Measurements from ENCODE around the gene RFX4. TPM values are rescaled to one million over a fixed set of nuclear protein-coding genes. Genes with fewer than 3 reads are reported as not detected.

RFX4 gene
- total RNA-seq, 1 donor from 2014 or later = not detected

DNA sequence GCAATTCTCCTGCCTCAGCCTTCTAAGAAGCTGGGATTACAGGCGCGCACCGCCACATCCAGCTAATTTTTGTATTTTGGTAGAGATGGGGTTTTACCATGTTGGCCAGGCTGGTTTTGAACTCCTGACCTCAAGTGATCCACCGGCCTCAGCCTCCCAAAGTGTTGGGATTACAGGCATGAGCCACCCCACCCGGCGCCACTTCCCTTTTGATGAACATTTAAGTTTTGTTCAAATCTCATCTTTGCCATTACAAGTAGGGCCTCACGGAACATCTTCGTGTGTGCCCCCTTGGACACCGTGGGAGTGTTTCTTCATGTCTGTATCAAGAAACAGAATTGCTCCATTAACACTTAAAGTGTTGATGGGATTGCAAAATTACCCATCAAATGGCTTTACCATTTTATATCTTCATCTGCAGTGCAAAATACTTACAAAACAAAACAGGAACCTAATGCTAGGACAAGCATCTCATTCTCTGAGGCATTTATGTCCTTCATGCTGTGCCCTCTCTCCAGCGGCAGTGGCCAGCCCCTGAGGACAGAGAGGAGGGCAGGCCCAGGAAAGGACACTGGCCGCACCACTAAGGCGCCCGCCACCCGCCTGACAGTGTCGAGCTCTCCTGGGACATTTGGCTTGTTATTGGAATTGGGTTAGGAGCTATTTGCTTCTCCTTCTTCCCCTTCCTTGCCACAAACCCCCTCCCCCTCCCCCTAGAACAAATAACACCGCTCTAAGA lies 61.7 kb downstream of the RFX4 start:
- Mint-ChIP-seq H3K27me3 (ENCODE audit: low read depth) (peaks cover 16% of the 10 kb centered on the region), H3K36me3 (no peaks in the 10 kb centered on the region), H3K4me1 (no peaks in the 10 kb centered on the region), H3K27ac (no peak overlapping the region), H3K4me3 (no peak overlapping the region), H3K9me3 (no peaks in the 10 kb centered on the region)
- no peak for DNase-seq (ENCODE audit: low spot score in 2 of 2, unreplicated experiment in 2 of 2)
- TF ChIP-seq, protein P1, sequence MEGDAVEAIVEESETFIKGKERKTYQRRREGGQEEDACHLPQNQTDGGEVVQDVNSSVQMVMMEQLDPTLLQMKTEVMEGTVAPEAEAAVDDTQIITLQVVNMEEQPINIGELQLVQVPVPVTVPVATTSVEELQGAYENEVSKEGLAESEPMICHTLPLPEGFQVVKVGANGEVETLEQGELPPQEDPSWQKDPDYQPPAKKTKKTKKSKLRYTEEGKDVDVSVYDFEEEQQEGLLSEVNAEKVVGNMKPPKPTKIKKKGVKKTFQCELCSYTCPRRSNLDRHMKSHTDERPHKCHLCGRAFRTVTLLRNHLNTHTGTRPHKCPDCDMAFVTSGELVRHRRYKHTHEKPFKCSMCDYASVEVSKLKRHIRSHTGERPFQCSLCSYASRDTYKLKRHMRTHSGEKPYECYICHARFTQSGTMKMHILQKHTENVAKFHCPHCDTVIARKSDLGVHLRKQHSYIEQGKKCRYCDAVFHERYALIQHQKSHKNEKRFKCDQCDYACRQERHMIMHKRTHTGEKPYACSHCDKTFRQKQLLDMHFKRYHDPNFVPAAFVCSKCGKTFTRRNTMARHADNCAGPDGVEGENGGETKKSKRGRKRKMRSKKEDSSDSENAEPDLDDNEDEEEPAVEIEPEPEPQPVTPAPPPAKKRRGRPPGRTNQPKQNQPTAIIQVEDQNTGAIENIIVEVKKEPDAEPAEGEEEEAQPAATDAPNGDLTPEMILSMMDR (IDR thresholded peaks at IDR 0.05; ENCODE audit: unreplicated experiment) = no peak

DNA sequence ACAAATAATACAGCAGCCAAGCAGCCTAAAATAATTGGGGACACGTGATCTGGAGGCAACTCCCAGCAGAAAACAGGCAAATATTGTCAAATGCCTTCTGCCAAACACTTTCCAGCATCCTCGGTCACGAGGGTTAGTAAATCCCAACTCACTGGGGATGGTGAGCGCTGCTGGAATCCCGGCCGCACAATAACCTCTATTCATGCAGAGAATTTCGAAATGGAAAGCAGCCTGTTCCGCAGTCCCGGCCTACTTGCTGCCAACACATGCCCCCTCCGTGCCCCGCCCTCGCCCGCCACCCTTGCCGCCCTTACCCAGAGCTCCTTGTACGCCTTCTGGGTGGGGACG lies 62.2 kb downstream of the RFX4 start:
- no peaks in the 10 kb centered on the region for H3K4me1 Mint-ChIP-seq
- no peaks in the 10 kb centered on the region for H3K9me3 Mint-ChIP-seq
- H3K36me3 Mint-ChIP-seq = no peaks in the 10 kb centered on the region
- no peak overlapping the region for H3K27ac Mint-ChIP-seq
- DNase-seq (ENCODE audit: low spot score in 2 of 2, unreplicated experiment in 2 of 2) = no peak
- H3K27me3 Mint-ChIP-seq (ENCODE audit: low read depth) = peaks cover 19% of the 10 kb centered on the region
- TF ChIP-seq, protein P1 (IDR thresholded peaks at IDR 0.05; ENCODE audit: unreplicated experiment) = no peak
- H3K4me3 Mint-ChIP-seq = no peak overlapping the region

DNA sequence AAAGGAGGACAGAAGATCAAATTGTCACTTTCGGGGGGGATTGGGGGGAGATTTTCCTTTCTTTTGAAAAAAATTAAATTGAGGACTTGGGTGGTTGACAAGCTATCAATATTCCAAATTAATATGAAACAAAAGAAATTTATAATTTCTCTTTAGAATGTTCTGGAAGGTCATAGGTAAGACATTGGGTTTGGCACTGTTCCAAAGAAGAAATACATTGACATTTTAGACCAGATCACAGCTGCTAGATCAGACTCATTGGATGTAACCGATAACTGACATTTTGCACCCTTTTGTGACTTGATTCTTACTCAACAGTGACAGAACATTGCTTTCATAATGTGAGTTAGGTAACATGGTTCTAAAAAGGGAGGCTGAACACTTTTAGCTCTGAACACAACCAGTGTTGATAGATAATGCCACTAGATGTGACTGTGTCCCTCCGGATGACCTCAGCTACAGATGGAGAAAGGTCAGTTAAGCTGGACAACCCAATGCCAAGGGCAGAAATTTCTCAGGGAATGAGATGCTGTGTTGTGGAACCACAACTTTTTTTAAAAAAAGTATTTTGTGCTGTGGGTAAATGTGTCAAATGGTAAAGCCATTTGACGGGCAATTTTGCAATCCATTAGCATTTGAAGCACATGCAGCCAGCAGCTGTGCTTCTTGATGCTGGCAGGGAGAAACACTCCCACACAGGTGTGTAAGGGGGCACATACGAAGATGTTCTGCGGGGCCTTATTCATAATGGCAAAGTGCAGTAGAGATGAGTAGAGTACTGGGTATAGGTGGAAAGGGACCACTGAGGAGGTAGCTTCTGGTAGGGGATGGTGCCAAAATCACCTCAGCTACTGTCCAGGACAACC lies 62.9 kb downstream of the RFX4 start:
- Mint-ChIP-seq H3K4me1 (no peaks in the 10 kb centered on the region), H3K27me3 (ENCODE audit: low read depth) (peaks cover 19% of the 10 kb centered on the region), H3K27ac (no peak overlapping the region), H3K4me3 (no peak overlapping the region), H3K9me3 (no peaks in the 10 kb centered on the region), H3K36me3 (no peaks in the 10 kb centered on the region)
- TF ChIP-seq, protein P1 (IDR thresholded peaks at IDR 0.05; ENCODE audit: unreplicated experiment) = no peak
- DNase-seq (ENCODE audit: low spot score in 2 of 2, unreplicated experiment in 2 of 2) = no peak

DNA sequence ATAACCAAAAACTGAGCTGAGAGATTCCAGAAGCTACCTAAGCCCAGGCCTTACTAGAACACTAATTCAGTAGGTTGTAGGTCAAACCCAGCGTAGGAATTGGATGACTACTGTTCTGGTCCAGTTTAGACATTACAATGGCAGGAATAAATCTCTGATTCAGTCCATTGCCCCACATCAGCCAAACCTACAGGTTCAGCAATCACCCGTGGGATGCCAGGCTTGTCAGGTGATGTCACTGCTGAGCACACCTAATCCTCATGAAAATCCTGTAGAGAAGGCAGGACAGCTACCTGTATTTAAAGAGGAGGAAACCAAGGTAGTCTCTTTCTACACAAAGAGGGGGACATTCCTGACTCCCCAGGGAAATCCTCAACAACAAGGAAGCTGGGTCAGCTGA lies 63.7 kb downstream of the RFX4 start:
- no peak overlapping the region for H3K4me3 Mint-ChIP-seq
- no peak for DNase-seq (ENCODE audit: low spot score in 2 of 2, unreplicated experiment in 2 of 2)
- no peaks in the 10 kb centered on the region for H3K36me3 Mint-ChIP-seq
- H3K27me3 Mint-ChIP-seq (ENCODE audit: low read depth) = peaks cover 19% of the 10 kb centered on the region
- TF ChIP-seq, protein P1 (IDR thresholded peaks at IDR 0.05; ENCODE audit: unreplicated experiment) = no peak
- H3K4me1 Mint-ChIP-seq = no peaks in the 10 kb centered on the region
- H3K9me3 Mint-ChIP-seq = no peaks in the 10 kb centered on the region
- no peak overlapping the region for H3K27ac Mint-ChIP-seq

DNA sequence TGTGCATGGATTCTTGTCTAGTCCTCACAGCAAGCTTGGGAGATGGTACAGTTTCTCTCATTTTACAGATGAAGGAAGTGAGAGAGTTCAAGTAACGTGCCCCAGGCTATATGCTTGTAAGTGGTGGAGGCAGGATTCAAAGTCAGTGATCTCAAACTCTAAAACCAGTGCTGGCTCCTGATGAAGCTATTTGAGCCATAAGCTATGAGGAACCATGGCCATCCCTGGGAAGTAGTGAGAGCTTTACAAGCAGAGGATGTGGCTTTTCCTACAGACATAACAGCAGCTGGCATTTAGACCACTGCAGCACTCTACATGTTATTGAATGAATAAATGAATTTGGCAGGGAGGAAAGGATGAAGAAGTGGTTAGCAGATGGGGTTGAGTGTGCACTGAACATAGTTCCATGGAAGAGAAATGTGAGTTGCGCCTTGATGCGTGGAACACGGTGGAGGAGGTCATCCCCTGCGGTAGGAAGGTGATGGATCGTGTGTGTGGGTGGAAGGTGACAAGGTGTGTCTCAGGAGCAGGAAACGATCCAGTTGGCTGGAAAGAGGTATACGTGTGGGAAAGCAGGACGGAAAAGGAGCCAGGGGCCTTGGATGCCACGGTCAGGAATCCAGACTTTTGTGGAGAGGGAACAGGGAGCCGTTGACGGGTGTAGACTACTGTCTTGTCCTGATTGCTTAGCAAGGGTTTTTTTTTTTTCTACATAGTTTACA lies 65.2 kb downstream of the RFX4 start:
- no peaks in the 10 kb centered on the region for H3K9me3 Mint-ChIP-seq
- no peak for DNase-seq (ENCODE audit: low spot score in 2 of 2, unreplicated experiment in 2 of 2)
- TF ChIP-seq, protein P1 (IDR thresholded peaks at IDR 0.05; ENCODE audit: unreplicated experiment) = no peak
- H3K4me3 Mint-ChIP-seq = no peak overlapping the region
- H3K4me1 Mint-ChIP-seq = no peaks in the 10 kb centered on the region
- H3K36me3 Mint-ChIP-seq = no peaks in the 10 kb centered on the region
- H3K27ac Mint-ChIP-seq = no peak overlapping the region
- H3K27me3 Mint-ChIP-seq (ENCODE audit: low read depth) = peaks cover 12% of the 10 kb centered on the region

Data from mesothelial cell of epicardium (in vitro differentiated cells).